HG03045 (cell line): ENCODE data around the gene WNT3.

ENCODE experiments used
- ATAC-seq: cut with Tn5 transposase; IDR thresholded peaks from one replicate; pipeline ENCODE4 v1.9.1; 2021; ENCODE audit warnings: mild to moderate bottlenecking, moderate library complexity; ENCODE audit not compliant: unreplicated experiment

WNT3 gene

GRCh38 chr17:46736100-46736499 lies 82.4 kb downstream of the WNT3 start:
- ATAC-seq = no peak

- no peak for ATAC-seq
Measured at GRCh38 chr17:46733837-46734475, 84.5 kb downstream of the WNT3 start.

GRCh38 chr17:46732754-46733398 lies 85.6 kb downstream of the WNT3 start:
- ATAC-seq = no peak

- ATAC-seq = no peak
Measured at GRCh38 chr17:46732160-46732559, 86.3 kb downstream of the WNT3 start.

GRCh38 chr17:46730679-46731078 lies 87.8 kb downstream of the WNT3 start:
- ATAC-seq = no peak

- ATAC-seq = no peak
Measured at GRCh38 chr17:46730026-46730425, 88.5 kb downstream of the WNT3 start.

- no peak for ATAC-seq
Measured at GRCh38 chr17:46727572-46728348, 90.7 kb downstream of the WNT3 start.

- ATAC-seq = no peak
Measured at GRCh38 chr17:46726206-46726605, 92.3 kb downstream of the WNT3 start.

GRCh38 chr17:46722662-46723285 lies 95.7 kb downstream of the WNT3 start:
- no peak for ATAC-seq

GRCh38 chr17:46720408-46720807 lies 98.1 kb downstream of the WNT3 start:
- ATAC-seq = no peak

GRCh38 chr17:46719891-46720290 lies 98.6 kb downstream of the WNT3 start:
- no peak for ATAC-seq

GRCh38 chr17:46717999-46718398 lies 100.5 kb downstream of the WNT3 start:
- ATAC-seq = no peak
